Activated CD8-positive, alpha-beta memory T cell treated with anti-CD3 and anti-CD28 coated beads, Interleukin-2, amount 10 ng/mL, durations not matched to agents 7 days and 5 days (primary cell): ENCODE measurements around the gene ZSCAN29. TPM values are rescaled to one million over a fixed set of nuclear protein-coding genes. Genes with fewer than 3 reads are reported as not detected.
"Not testable (repeated sequence)": the region's sequence is repeated elsewhere in the genome, so short reads cannot be mapped to it uniquely, and the experiment has no call there.

Experiments
- ATAC-seq: fragments of 150-1000 bp; cut with Tn5 transposase; one replicate; pipeline ENCODE4 v1.10.0; 2021; ENCODE audit warnings: moderate library complexity
- CTCF ChIA-PET: fragments of 350-600 bp; sonication (Branson Sonifier 250); formaldehyde crosslinking; loops from one replicate; lab custom pipeline; 2021; ENCODE audit warnings: antibody characterized with exemption; lab: Charles Lee
- DNase-seq: peaks from one replicate; pipeline ENCODE4 v3.0.0-alpha.2; 2020
- H3K27ac Mint-ChIP-seq: one replicate; pipeline ENCODE4 v1.8.0; 2021; ENCODE audit warnings: mild to moderate bottlenecking, mixed read lengths
- H3K27me3 Mint-ChIP-seq: one replicate; pipeline ENCODE4 v1.8.0; 2021; ENCODE audit warnings: mixed read lengths
- H3K36me3 Mint-ChIP-seq: one replicate; pipeline ENCODE4 v1.8.0; 2021; ENCODE audit warnings: mild to moderate bottlenecking, mixed read lengths
- H3K4me1 Mint-ChIP-seq: one replicate; pipeline ENCODE4 v1.8.0; 2021; ENCODE audit warnings: mixed read lengths
- H3K4me3 Mint-ChIP-seq: one replicate; pipeline ENCODE4 v1.8.0; 2021; ENCODE audit warnings: mild to moderate bottlenecking, moderate library complexity, mixed read lengths
- H3K9me3 Mint-ChIP-seq: one replicate; pipeline ENCODE4 v1.8.0; 2022; ENCODE audit warnings: low read depth, mixed read lengths
- total RNA-seq, 2 experiments: library from RNA; stranded (reverse); gene quantifications; one replicate each; pipeline ENCODE4 v1.2.3, GENCODE V29; 2021

The ZSCAN29 gene
- total RNA-seq, result 10 to 100 TPM; 31.2 to 34.7 TPM

GRCh38 chr15:43370975-43371974 is at the start of gene ZSCAN29, which contains the start of gene TUBGCP4:
ZSCAN29 (minus strand) TSS chr15:43371043; CDS start chr15:43369913, 1,130 bp downstream.
TUBGCP4 (plus strand) TSS chr15:43371101; CDS start chr15:43371355, 254 bp downstream.
- peak; percentile 91 for ATAC-seq
- Mint-ChIP-seq H3K4me3 (peak within 1 kb of the TSS; percentile 88), H3K27me3 (no peaks in the 10 kb centered on the region), H3K27ac (peak within 1 kb of the TSS; percentile 84), H3K4me1 (peaks cover 50% of the 10 kb centered on the region), H3K36me3 (peaks cover 48% of the 10 kb centered on the region), H3K9me3 (peaks cover 14% of the 10 kb centered on the region)
- CTCF ChIA-PET, result interaction anchor here (0.6 to 3.1 kb wide), 11 partner anchors 9 to 406 kb away, joined by 3 to 8 read pairs (median 4); partner anchors contain the start of gene ELL3
- peak; percentile 88 for DNase-seq

- peaks cover 10% of the 10 kb centered on the region for H3K36me3 Mint-ChIP-seq
- DNase-seq, result no peak
- no peak overlapping the region for H3K27ac Mint-ChIP-seq
- ATAC-seq, result no peak
- peaks cover 4% of the 10 kb centered on the region for H3K4me1 Mint-ChIP-seq
- no peaks in the 10 kb centered on the region for H3K9me3 Mint-ChIP-seq
- no peak overlapping the region for H3K4me3 Mint-ChIP-seq
- CTCF ChIA-PET, result interaction anchor here (0.6 kb wide), 1 partner anchor 338 kb away, joined by 3 read pairs; no protein-coding TSS in a partner anchor
- no peaks in the 10 kb centered on the region for H3K27me3 Mint-ChIP-seq
These were observed 49.6 kb upstream of the ZSCAN29 start for GRCh38 chr15:43420435-43420834.

- H3K9me3 Mint-ChIP-seq, result no peaks in the 10 kb centered on the region
These were observed 43.4 kb upstream of the ZSCAN29 start for GRCh38 chr15:43414196-43414595.

GRCh38 chr15:43412096-43412495 is 41.3 kb upstream of the ZSCAN29 start:
- DNase-seq, result no peak
- no peak for ATAC-seq
- no peaks in the 10 kb centered on the region for H3K9me3 Mint-ChIP-seq
- peaks cover 39% of the 10 kb centered on the region for H3K36me3 Mint-ChIP-seq
- CTCF ChIA-PET, result no interaction called here
- no peaks in the 10 kb centered on the region for H3K27me3 Mint-ChIP-seq
- no peak overlapping the region for H3K4me3 Mint-ChIP-seq
- no peak overlapping the region for H3K27ac Mint-ChIP-seq
- no peaks in the 10 kb centered on the region for H3K4me1 Mint-ChIP-seq

More at GRCh38 chr15:43414196-43414595, 43.4 kb upstream of the ZSCAN29 start:
- peaks cover 27% of the 10 kb centered on the region for H3K36me3 Mint-ChIP-seq
- no peak overlapping the region for H3K4me3 Mint-ChIP-seq
- no peak overlapping the region for H3K27ac Mint-ChIP-seq
- no peak for DNase-seq
- no peaks in the 10 kb centered on the region for H3K4me1 Mint-ChIP-seq
- CTCF ChIA-PET, result no interaction called here
- H3K27me3 Mint-ChIP-seq, result no peaks in the 10 kb centered on the region
- no peak for ATAC-seq

GRCh38 chr15:43410572-43411214 is 39.9 kb upstream of the ZSCAN29 start:
- CTCF ChIA-PET, result interaction anchor here (0.7 kb wide), 1 partner anchor 177 kb away, joined by 3 read pairs; no protein-coding TSS in a partner anchor
- ATAC-seq (no peak), DNase-seq (no peak)
- Mint-ChIP-seq H3K27me3 (no peaks in the 10 kb centered on the region), H3K4me3 (no peak overlapping the region), H3K36me3 (peaks cover 48% of the 10 kb centered on the region), H3K27ac (no peak overlapping the region), H3K4me1 (no peaks in the 10 kb centered on the region), H3K9me3 (no peaks in the 10 kb centered on the region)

GRCh38 chr15:43408789-43409188 is 37.9 kb upstream of the ZSCAN29 start:
- ATAC-seq (no peak), DNase-seq (no peak)
- Mint-ChIP-seq H3K27me3 (no peaks in the 10 kb centered on the region), H3K36me3 (peaks cover 51% of the 10 kb centered on the region), H3K4me1 (no peaks in the 10 kb centered on the region), H3K4me3 (no peak overlapping the region), H3K27ac (no peak overlapping the region), H3K9me3 (no peaks in the 10 kb centered on the region)
- CTCF ChIA-PET, result no interaction called here

- H3K36me3 Mint-ChIP-seq, result peaks cover 60% of the 10 kb centered on the region
- H3K27me3 Mint-ChIP-seq, result no peaks in the 10 kb centered on the region
- CTCF ChIA-PET, result no interaction called here
- H3K9me3 Mint-ChIP-seq, result no peaks in the 10 kb centered on the region
- DNase-seq, result no peak
- ATAC-seq, result no peak
- no peak overlapping the region for H3K27ac Mint-ChIP-seq
- H3K4me1 Mint-ChIP-seq, result no peaks in the 10 kb centered on the region
- no peak overlapping the region for H3K4me3 Mint-ChIP-seq
These were observed 36.0 kb upstream of the ZSCAN29 start for GRCh38 chr15:43406808-43407207.

GRCh38 chr15:43406189-43406588 is 35.3 kb upstream of the ZSCAN29 start:
- H3K36me3 Mint-ChIP-seq, result peaks cover 63% of the 10 kb centered on the region
- no peak for ATAC-seq
- H3K4me3 Mint-ChIP-seq, result no peak overlapping the region

GRCh38 chr15:43404130-43404529 is 33.3 kb upstream of the ZSCAN29 start:
- Mint-ChIP-seq H3K27ac (no peak overlapping the region), H3K4me1 (no peaks in the 10 kb centered on the region), H3K4me3 (no peak overlapping the region), H3K27me3 (no peaks in the 10 kb centered on the region), H3K9me3 (no peaks in the 10 kb centered on the region), H3K36me3 (peaks cover 64% of the 10 kb centered on the region)
- ATAC-seq (no peak), DNase-seq (no peak)
- CTCF ChIA-PET, result interaction anchor here (1.5 kb wide), 1 partner anchor 28 kb away, joined by 4 read pairs; no protein-coding TSS in a partner anchor

More at GRCh38 chr15:43406189-43406588, 35.3 kb upstream of the ZSCAN29 start:
- CTCF ChIA-PET, result no interaction called here
- Mint-ChIP-seq H3K27ac (no peak overlapping the region), H3K4me1 (no peaks in the 10 kb centered on the region), H3K27me3 (no peaks in the 10 kb centered on the region), H3K9me3 (no peaks in the 10 kb centered on the region)
- no peak for DNase-seq

GRCh38 chr15:43403616-43404015 is 32.8 kb upstream of the ZSCAN29 start:
- H3K4me3 Mint-ChIP-seq, result no peak overlapping the region
- ATAC-seq, result no peak
- no peaks in the 10 kb centered on the region for H3K9me3 Mint-ChIP-seq
- H3K4me1 Mint-ChIP-seq, result no peaks in the 10 kb centered on the region
- CTCF ChIA-PET, result interaction anchor here (1.5 kb wide), 1 partner anchor 27 kb away, joined by 4 read pairs; no protein-coding TSS in a partner anchor
- no peak overlapping the region for H3K27ac Mint-ChIP-seq
- no peaks in the 10 kb centered on the region for H3K27me3 Mint-ChIP-seq
- peaks cover 63% of the 10 kb centered on the region for H3K36me3 Mint-ChIP-seq
- no peak for DNase-seq

GRCh38 chr15:43402255-43402654 is 31.4 kb upstream of the ZSCAN29 start:
- CTCF ChIA-PET, result no interaction called here
- DNase-seq, result no peak
- H3K9me3 Mint-ChIP-seq, result no peaks in the 10 kb centered on the region
- no peak for ATAC-seq
- no peak overlapping the region for H3K4me3 Mint-ChIP-seq
- H3K36me3 Mint-ChIP-seq, result peaks cover 56% of the 10 kb centered on the region
- no peak overlapping the region for H3K27ac Mint-ChIP-seq
- H3K4me1 Mint-ChIP-seq, result no peaks in the 10 kb centered on the region
- H3K27me3 Mint-ChIP-seq, result no peaks in the 10 kb centered on the region

GRCh38 chr15:43393592-43393991 is 22.7 kb upstream of the ZSCAN29 start:
- not testable (repeated sequence) for DNase-seq, ATAC-seq, H3K27ac Mint-ChIP-seq, H3K9me3 Mint-ChIP-seq, H3K4me1 Mint-ChIP-seq, H3K27me3 Mint-ChIP-seq, H3K4me3 Mint-ChIP-seq
- peaks cover 45% of the 10 kb centered on the region for H3K36me3 Mint-ChIP-seq
- CTCF ChIA-PET, result interaction anchor here (0.6 to 1.4 kb wide), 3 partner anchors 18 to 154 kb away, joined by 3 to 4 read pairs (median 3); no protein-coding TSS in a partner anchor

GRCh38 chr15:43390723-43391122 is 19.9 kb upstream of the ZSCAN29 start:
- CTCF ChIA-PET, result interaction anchor here (1.8 kb wide), 2 partner anchors 15 to 20 kb away, joined by 4 to 7 read pairs; partner anchors contain the start of genes TUBGCP4 and ZSCAN29
- H3K9me3 Mint-ChIP-seq, result no peaks in the 10 kb centered on the region
- peaks cover 48% of the 10 kb centered on the region for H3K36me3 Mint-ChIP-seq
- DNase-seq (no peak), ATAC-seq (no peak)
- H3K27me3 Mint-ChIP-seq, result no peaks in the 10 kb centered on the region
- H3K27ac Mint-ChIP-seq, result no peak overlapping the region
- H3K4me1 Mint-ChIP-seq, result peaks cover 2% of the 10 kb centered on the region
- H3K4me3 Mint-ChIP-seq, result no peak overlapping the region
